WTC11 (cell line): ENCODE measurements around the gene TNPO1. TPM values are rescaled to one million over a fixed set of nuclear protein-coding genes. Genes with fewer than 3 reads are reported as not detected.

Experiments
- ATAC-seq: fragments of 200-7000 bp; cut with Tn5 transposase; 2 replicates; pipeline ENCODE4 v1.10.0; 2021; ENCODE audit warnings: mild to moderate bottlenecking, moderate library complexity
- CTCF ChIA-PET: fragments of 300-600 bp; sonication (Branson Sonifier 250); formaldehyde crosslinking; loops from one replicate; lab custom pipeline; 2021; ENCODE audit warnings: antibody characterized with exemption; lab: Charles Lee
- POLR2A ChIA-PET: fragments of 350-600 bp; sonication (Branson Sonifier 250); formaldehyde crosslinking; loops from one replicate; lab custom pipeline; 2021; ENCODE audit warnings: antibody characterized with exemption; lab: Charles Lee
- DNase-seq: peaks from one replicate; pipeline ENCODE4 v3.0.0; 2021; ENCODE audit warnings: low spot score
- H3K27ac Mint-ChIP-seq: 2 replicates; pipeline ENCODE4 v1.8.0; 2021; ENCODE audit warnings: mixed read lengths
- H3K27me3 Mint-ChIP-seq: 2 replicates; pipeline ENCODE4 v1.8.0; 2021; ENCODE audit warnings: low read depth, mild to moderate bottlenecking, moderate library complexity, mixed read lengths
- H3K36me3 Mint-ChIP-seq: 2 replicates; pipeline ENCODE4 v1.8.0; 2021; ENCODE audit warnings: mixed read lengths
- H3K4me1 Mint-ChIP-seq: 2 replicates; pipeline ENCODE4 v1.8.0; 2022; ENCODE audit warnings: mixed read lengths
- H3K4me3 Mint-ChIP-seq: 2 replicates; pipeline ENCODE4 v1.8.0; 2021; ENCODE audit warnings: mild to moderate bottlenecking, moderate library complexity, mixed read lengths
- H3K9me3 Mint-ChIP-seq: 2 replicates; pipeline ENCODE4 v1.8.0; 2021; ENCODE audit warnings: mixed read lengths
- CREB1 ChIP-seq: sonication (generic); formaldehyde crosslinking; IDR thresholded peaks from 2 replicates; pipeline ENCODE4 v1.8.0; 2023; ENCODE audit warnings: mild to moderate bottlenecking, missing genetic modification reagents
- CTCF ChIP-seq: fragments of 200-600 bp; IDR thresholded peaks from 2 replicates; pipeline ENCODE4 v1.8.0; 2022; ENCODE audit warnings: antibody characterized with exemption
- GABPB1 ChIP-seq: sonication (generic); formaldehyde crosslinking; IDR thresholded peaks from 2 replicates; pipeline ENCODE4 v1.8.1; 2023; ENCODE audit warnings: mild to moderate bottlenecking, missing genetic modification reagents
- GTF2I ChIP-seq: fragments of 250-450 bp; sonication (Bioruptor Pico); conservative IDR thresholded peaks from 2 replicates; pipeline ENCODE4 v1.4.0; 2021; ENCODE audit warnings: mild to moderate bottlenecking
- HMGA2 ChIP-seq: fragments of 250-450 bp; sonication (Bioruptor Pico); IDR thresholded peaks from 2 replicates; pipeline ENCODE4 v1.4.0; 2021; ENCODE audit warnings: mild to moderate bottlenecking, moderate library complexity
- IRF1 ChIP-seq: sonication (generic); formaldehyde crosslinking; IDR thresholded peaks from 2 replicates; pipeline ENCODE4 v1.8.0; 2023; ENCODE audit warnings: missing genetic modification reagents
- KAT7 ChIP-seq: sonication (generic); formaldehyde crosslinking; IDR thresholded peaks from 2 replicates; pipeline ENCODE4 v1.8.1; 2023; ENCODE audit warnings: missing genetic modification reagents, mild to moderate bottlenecking, borderline replicate concordance
- MLX ChIP-seq: sonication (generic); formaldehyde crosslinking; IDR thresholded peaks from 2 replicates; pipeline ENCODE4 v1.8.1; 2023; ENCODE audit warnings: mild to moderate bottlenecking, missing genetic modification reagents, moderate library complexity
- MXD4 ChIP-seq: fragments of 250-450 bp; sonication (Bioruptor Pico); IDR thresholded peaks from 2 replicates; pipeline ENCODE4 v1.8.0; 2021; ENCODE audit warnings: mild to moderate bottlenecking, moderate library complexity, borderline replicate concordance
- MYBL2 ChIP-seq: sonication (generic); formaldehyde crosslinking; IDR thresholded peaks from 2 replicates; pipeline ENCODE4 v1.8.1; 2023; ENCODE audit warnings: mild to moderate bottlenecking, moderate library complexity, missing genetic modification reagents
- NR2C2 ChIP-seq: sonication (generic); formaldehyde crosslinking; IDR thresholded peaks from 2 replicates; pipeline ENCODE4 v1.8.0; 2022; ENCODE audit warnings: mild to moderate bottlenecking, missing genetic modification reagents
- OVOL2 ChIP-seq: fragments of 250-450 bp; sonication (Bioruptor Pico); IDR thresholded peaks from 2 replicates; pipeline ENCODE4 v1.9.0; 2021; ENCODE audit warnings: mild to moderate bottlenecking, borderline replicate concordance
- PRDM15 ChIP-seq: sonication (generic); formaldehyde crosslinking; IDR thresholded peaks from 2 replicates; pipeline ENCODE4 v1.8.0; 2022; ENCODE audit warnings: missing genetic modification reagents
- SOX15 ChIP-seq: fragments of 250-450 bp; sonication (Bioruptor Pico); IDR thresholded peaks from 2 replicates; pipeline ENCODE4 v1.9.0; 2021; ENCODE audit warnings: mild to moderate bottlenecking
- STAT6 ChIP-seq: sonication (generic); formaldehyde crosslinking; conservative IDR thresholded peaks from 2 replicates; pipeline ENCODE4 v1.8.1; 2023; ENCODE audit warnings: mild to moderate bottlenecking, low read depth, missing genetic modification reagents, moderate library complexity
- TEAD4 ChIP-seq: sonication (generic); formaldehyde crosslinking; IDR thresholded peaks from 2 replicates; pipeline ENCODE4 v1.8.0; 2022; ENCODE audit warnings: mild to moderate bottlenecking, missing genetic modification reagents
- ZNF232 ChIP-seq: sonication (generic); formaldehyde crosslinking; IDR thresholded peaks from 2 replicates; pipeline ENCODE4 v1.8.0; 2022; ENCODE audit warnings: mild to moderate bottlenecking, missing genetic modification reagents
- ZNF425 ChIP-seq: fragments of 250-450 bp; sonication (Bioruptor Pico); conservative IDR thresholded peaks from 2 replicates; pipeline ENCODE4 v1.9.0; 2021; ENCODE audit warnings: mild to moderate bottlenecking
- ZNF532 ChIP-seq: fragments of 250-450 bp; sonication (Bioruptor Pico); IDR thresholded peaks from 2 replicates; pipeline ENCODE4 v1.9.0; 2021; ENCODE audit warnings: mild to moderate bottlenecking, borderline replicate concordance
- total RNA-seq: library from RNA; stranded (reverse); gene quantifications from 3 replicates; pipeline ENCODE4 v1.2.3, GENCODE V29; 2021

TNPO1 gene
- total RNA-seq, 1 experiment from 2014 or later, result 150 TPM

- ATAC-seq, result no peak
- peaks cover 35% of the 10 kb centered on the region for H3K9me3 Mint-ChIP-seq
- no peak overlapping the region for H3K27ac Mint-ChIP-seq
- TF ChIP-seq OVOL2 (CRISPR knock-in tag) (no peak), ZNF232 (no peak), CREB1 (CRISPR knock-in tag) (no peak), CTCF (no peak), MXD4 (no peak), PRDM15 (CRISPR knock-in tag) (no peak), MLX (no peak), HMGA2 (CRISPR knock-in tag) (no peak), IRF1 (CRISPR knock-in tag) (no peak), STAT6 (CRISPR knock-in tag) (no peak), GABPB1 (CRISPR knock-in tag) (no peak), SOX15 (CRISPR knock-in tag) (no peak), NR2C2 (no peak), TEAD4 (CRISPR knock-in tag) (no peak)
- H3K4me3 Mint-ChIP-seq, result no peak overlapping the region
- no peaks in the 10 kb centered on the region for H3K4me1 Mint-ChIP-seq
- CTCF ChIA-PET, result no interaction called here
- H3K36me3 Mint-ChIP-seq, result peaks cover 24% of the 10 kb centered on the region
- POLR2A ChIA-PET, result no interaction called here
- no peak for DNase-seq
- H3K27me3 Mint-ChIP-seq, result peaks cover 6% of the 10 kb centered on the region
These were observed 120.4 kb downstream of the TNPO1 start for GRCh38 chr5:72936893-72937292.

GRCh38 chr5:72937517-72938061 is 121.1 kb downstream of the TNPO1 start:
- Mint-ChIP-seq H3K4me3 (no peak overlapping the region), H3K4me1 (no peaks in the 10 kb centered on the region), H3K27ac (no peak overlapping the region), H3K9me3 (peaks cover 35% of the 10 kb centered on the region), H3K36me3 (peaks cover 24% of the 10 kb centered on the region), H3K27me3 (peaks cover 6% of the 10 kb centered on the region)
- ATAC-seq (no peak), DNase-seq (no peak)
- ChIA-PET POLR2A (no interaction called here), CTCF (interaction anchor here (0.9 kb wide), 1 partner anchor 119 kb away, joined by 3 read pairs; no protein-coding TSS in a partner anchor)
- TF ChIP-seq ZNF532 (CRISPR knock-in tag), result no peak
- no peak for TF ChIP-seq MYBL2 (CRISPR knock-in tag)
- TF ChIP-seq GTF2I, result no peak
- no peak for TF ChIP-seq ZNF425
- TF ChIP-seq MXD4, result no peak
- TF ChIP-seq KAT7 (CRISPR knock-in tag), result no peak
